DND-41 (cell line): Measurements from ENCODE around the gene CTBP2.

Source experiments
- EZH2 ChIP-seq: IDR thresholded peaks from 3 replicates; pipeline ENCODE4 v1.6.1; 2012; ENCODE audit warnings: borderline replicate concordance, low read depth, mild to moderate bottlenecking, moderate library complexity, low read length, inconsistent platforms; ENCODE audit not compliant: severe bottlenecking
- TF ChIP-seq, protein P1 (sequence below): IDR thresholded peaks from 2 replicates; pipeline ENCODE4 v1.5.1; 2012; ENCODE audit warnings: borderline replicate concordance, low read length, moderate library complexity, mild to moderate bottlenecking; ENCODE audit not compliant: poor library complexity, severe bottlenecking; ENCODE audit errors: extremely low read depth

DNA sequence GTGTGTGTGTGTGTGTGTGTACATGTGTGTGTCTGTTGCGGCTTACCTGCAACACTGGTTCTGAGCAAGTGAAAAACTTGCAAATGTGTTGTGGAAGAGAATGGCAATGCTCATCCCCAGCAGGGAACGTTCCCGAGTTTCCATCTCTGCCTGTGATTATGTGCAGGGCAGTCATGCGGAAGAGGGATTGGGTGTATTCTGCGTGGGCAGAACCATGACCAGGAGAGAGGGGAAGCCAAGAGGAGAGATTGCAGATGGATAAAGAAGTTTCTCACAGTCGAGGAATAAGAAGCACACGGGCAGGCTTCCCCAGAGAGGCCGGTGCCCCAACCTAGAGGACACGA, 99.9 kb downstream of the CTBP2 start:
- TF ChIP-seq, protein P1, sequence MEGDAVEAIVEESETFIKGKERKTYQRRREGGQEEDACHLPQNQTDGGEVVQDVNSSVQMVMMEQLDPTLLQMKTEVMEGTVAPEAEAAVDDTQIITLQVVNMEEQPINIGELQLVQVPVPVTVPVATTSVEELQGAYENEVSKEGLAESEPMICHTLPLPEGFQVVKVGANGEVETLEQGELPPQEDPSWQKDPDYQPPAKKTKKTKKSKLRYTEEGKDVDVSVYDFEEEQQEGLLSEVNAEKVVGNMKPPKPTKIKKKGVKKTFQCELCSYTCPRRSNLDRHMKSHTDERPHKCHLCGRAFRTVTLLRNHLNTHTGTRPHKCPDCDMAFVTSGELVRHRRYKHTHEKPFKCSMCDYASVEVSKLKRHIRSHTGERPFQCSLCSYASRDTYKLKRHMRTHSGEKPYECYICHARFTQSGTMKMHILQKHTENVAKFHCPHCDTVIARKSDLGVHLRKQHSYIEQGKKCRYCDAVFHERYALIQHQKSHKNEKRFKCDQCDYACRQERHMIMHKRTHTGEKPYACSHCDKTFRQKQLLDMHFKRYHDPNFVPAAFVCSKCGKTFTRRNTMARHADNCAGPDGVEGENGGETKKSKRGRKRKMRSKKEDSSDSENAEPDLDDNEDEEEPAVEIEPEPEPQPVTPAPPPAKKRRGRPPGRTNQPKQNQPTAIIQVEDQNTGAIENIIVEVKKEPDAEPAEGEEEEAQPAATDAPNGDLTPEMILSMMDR, result no peak
- TF ChIP-seq EZH2, result no peak
